Activated gamma-delta T cell treated with anti-CD3 and anti-CD28 coated beads, Interleukin-2, amount 50 U/mL, for 16 hours (primary cell): Measurements from ENCODE around the gene SH3GL3.

Experiments
- DNase-seq: peaks from one replicate; pipeline ENCODE4 v3.0.0-alpha.2; 2020; ENCODE audit warnings: low read depth

SH3GL3 gene

GRCh38 chr15:83616840-83617239 lies 169.7 kb downstream of the SH3GL3 start:
- no peak for DNase-seq

GRCh38 chr15:83626171-83626802 lies 179.1 kb downstream of the SH3GL3 start:
- DNase-seq = no peak

- no peak for DNase-seq
These were observed 184.4 kb downstream of the SH3GL3 start for GRCh38 chr15:83631534-83631933.

- DNase-seq = no peak
These were observed 196.1 kb downstream of the SH3GL3 start for GRCh38 chr15:83643201-83643600.

GRCh38 chr15:83644439-83644838 lies 197.3 kb downstream of the SH3GL3 start:
- DNase-seq = no peak

GRCh38 chr15:83650831-83651230 lies 203.7 kb downstream of the SH3GL3 start:
- no peak for DNase-seq

GRCh38 chr15:83651541-83651940 lies 204.4 kb downstream of the SH3GL3 start:
- DNase-seq = no peak

- no peak for DNase-seq
These were observed 205.6 kb downstream of the SH3GL3 start for GRCh38 chr15:83652626-83653204.

- DNase-seq = no peak
These were observed 206.1 kb downstream of the SH3GL3 start for GRCh38 chr15:83653288-83653638.

- DNase-seq = no peak
These were observed 206.7 kb downstream of the SH3GL3 start, which contains the start of gene ADAMTSL3 for GRCh38 chr15:83653639-83654378. Gene ADAMTSL3 (plus strand): TSS chr15:83654123. CDS start chr15:83655762, 1,639 bp downstream.

- DNase-seq = no peak
These were observed 207.5 kb downstream of the SH3GL3 start for GRCh38 chr15:83654379-83655236.

GRCh38 chr15:83655237-83655616 lies 208.1 kb downstream of the SH3GL3 start:
- no peak for DNase-seq

GRCh38 chr15:83656192-83656591 lies 209.1 kb downstream of the SH3GL3 start:
- no peak for DNase-seq

- DNase-seq = no peak
These were observed 209.9 kb downstream of the SH3GL3 start for GRCh38 chr15:83656943-83657528.

GRCh38 chr15:83657549-83657948 lies 210.4 kb downstream of the SH3GL3 start:
- DNase-seq = no peak

GRCh38 chr15:83658430-83659416 lies 211.6 kb downstream of the SH3GL3 start:
- no peak for DNase-seq

- DNase-seq = no peak
These were observed 212.3 kb downstream of the SH3GL3 start for GRCh38 chr15:83659417-83659812.

- DNase-seq = no peak
These were observed 218.3 kb downstream of the SH3GL3 start for GRCh38 chr15:83665480-83665879.
